ENCODE results near the gene BOD1L1.

BOD1L1 gene

DNA sequence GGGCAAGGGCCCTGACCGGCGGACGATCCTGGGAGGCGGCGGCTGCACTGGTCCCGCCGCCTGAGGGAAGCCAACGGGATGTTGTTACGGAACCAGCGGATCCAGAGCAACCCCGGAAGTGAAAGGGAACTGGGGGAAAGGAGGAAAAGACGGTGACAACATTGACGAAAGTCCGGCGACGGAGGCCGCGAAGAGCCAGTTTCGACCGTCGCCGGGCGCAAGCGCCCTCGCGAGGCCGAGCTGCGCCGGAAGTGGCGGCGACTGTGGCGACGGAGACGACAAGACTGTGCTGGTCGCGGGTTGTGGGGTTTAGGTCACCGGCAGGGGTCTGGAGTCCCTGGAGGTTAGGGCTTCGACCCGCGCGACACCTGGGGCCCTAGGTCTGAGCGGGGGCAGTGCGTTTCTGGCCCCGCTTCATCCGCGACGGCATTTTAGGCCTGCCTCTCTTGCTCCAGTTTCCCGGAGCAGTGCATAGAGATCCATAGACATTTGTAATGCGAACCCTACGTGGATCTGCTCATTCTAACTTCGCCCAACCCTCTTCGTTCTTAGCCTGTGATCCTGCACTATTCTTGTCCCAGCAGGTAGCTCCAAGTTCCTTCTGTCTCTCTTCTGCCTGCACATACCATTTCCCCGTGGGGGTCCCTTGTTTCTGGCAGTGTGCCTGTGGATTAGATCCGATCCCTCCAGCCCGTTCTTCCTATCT is at the start of gene BOD1L1:
TSS of gene BOD1L1 (minus strand) at position 120 of the 706 bp plus-strand sequence. CDS start 138 bp downstream, outside the sequence.
- Histone ChIP-seq H3K4me3 (peak within 1 kb of the TSS; percentile 97), H3K27ac (peak within 1 kb of the TSS; percentile 91 to 97)
- TF ChIP-seq, protein P1, sequence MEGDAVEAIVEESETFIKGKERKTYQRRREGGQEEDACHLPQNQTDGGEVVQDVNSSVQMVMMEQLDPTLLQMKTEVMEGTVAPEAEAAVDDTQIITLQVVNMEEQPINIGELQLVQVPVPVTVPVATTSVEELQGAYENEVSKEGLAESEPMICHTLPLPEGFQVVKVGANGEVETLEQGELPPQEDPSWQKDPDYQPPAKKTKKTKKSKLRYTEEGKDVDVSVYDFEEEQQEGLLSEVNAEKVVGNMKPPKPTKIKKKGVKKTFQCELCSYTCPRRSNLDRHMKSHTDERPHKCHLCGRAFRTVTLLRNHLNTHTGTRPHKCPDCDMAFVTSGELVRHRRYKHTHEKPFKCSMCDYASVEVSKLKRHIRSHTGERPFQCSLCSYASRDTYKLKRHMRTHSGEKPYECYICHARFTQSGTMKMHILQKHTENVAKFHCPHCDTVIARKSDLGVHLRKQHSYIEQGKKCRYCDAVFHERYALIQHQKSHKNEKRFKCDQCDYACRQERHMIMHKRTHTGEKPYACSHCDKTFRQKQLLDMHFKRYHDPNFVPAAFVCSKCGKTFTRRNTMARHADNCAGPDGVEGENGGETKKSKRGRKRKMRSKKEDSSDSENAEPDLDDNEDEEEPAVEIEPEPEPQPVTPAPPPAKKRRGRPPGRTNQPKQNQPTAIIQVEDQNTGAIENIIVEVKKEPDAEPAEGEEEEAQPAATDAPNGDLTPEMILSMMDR (IDR thresholded peaks at IDR 0.05): peak; percentile 16
- DNase-seq (ENCODE audit: low spot score): peak; percentile 91

GRCh38 chr4:13674971-13675370 is 47.4 kb upstream of the BOD1L1 start:
- TF ChIP-seq, protein P1 (IDR thresholded peaks at IDR 0.05): no peak
- no peak for DNase-seq (ENCODE audit: low spot score)
- H3K27ac ChIP-seq: no peak overlapping the region
- H3K4me3 ChIP-seq: no peak overlapping the region

DNA sequence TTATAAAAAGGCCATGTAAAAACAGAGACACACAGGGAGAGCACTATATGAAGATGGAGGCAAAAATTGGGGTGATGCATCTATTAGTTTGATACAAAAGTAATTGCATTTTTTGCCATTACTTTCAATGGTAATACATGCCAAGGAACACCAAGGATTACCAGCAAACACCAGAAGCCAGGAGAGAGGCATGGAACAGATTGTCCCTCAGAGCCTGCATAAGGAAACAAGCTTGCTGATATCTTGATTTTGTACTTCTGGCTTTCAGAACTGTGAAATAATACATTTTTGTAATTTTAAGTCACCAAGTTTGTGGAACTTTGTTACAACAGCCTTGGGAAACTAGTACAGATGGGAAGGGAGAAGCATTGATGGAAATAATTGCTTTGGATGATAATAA is 45.6 kb upstream of the BOD1L1 start:
- no peak overlapping the region for H3K4me3 ChIP-seq
- DNase-seq (ENCODE audit: low spot score): no peak
- TF ChIP-seq, protein P1 (IDR thresholded peaks at IDR 0.05): no peak
- H3K27ac ChIP-seq: no peak overlapping the region

DNA sequence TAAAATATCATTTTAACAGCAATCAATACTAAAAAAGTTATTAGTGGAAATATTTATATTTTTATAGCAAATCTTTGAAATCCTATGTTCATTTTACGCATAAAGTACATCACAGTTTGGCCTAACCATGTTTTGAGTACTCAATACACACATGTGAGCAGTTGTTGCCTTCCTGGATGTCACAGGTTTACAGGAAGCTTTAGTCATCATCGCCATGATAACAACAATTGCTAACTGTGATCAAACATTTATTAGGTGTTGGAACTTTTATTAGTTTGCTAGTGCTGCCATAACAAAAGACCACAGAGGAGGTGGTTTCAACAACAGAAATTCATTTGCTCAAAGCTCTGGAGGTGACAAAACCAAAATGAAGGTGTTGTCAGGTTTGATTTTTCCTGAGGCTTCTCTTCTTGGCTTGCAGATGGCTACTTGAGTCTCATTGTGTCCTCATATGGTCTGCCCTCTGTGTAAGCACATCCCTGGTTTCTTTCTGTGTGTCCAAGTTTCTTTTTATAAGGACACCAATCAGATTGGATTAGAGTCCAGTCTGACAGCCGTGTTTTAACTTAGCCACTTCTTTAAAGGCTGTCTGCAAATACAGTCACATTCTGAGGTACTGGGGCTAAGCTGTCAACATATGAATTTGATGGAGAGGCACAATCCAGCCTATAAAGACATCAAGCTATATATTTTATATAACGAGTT is 43.1 kb upstream of the BOD1L1 start:
- no peak for DNase-seq (ENCODE audit: low spot score)
- no peak overlapping the region for H3K4me3 ChIP-seq
- no peak overlapping the region for H3K27ac ChIP-seq
- TF ChIP-seq, protein P1 (IDR thresholded peaks at IDR 0.05): no peak

- TF ChIP-seq, protein P1 (IDR thresholded peaks at IDR 0.05): no peak
These were observed 38.5 kb upstream of the BOD1L1 start for GRCh38 chr4:13665701-13666660.

GRCh38 chr4:13659341-13660070 is 32.0 kb upstream of the BOD1L1 start:
- TF ChIP-seq, protein P1 (IDR thresholded peaks at IDR 0.05): no peak
- H3K27ac ChIP-seq: no peak overlapping the region
- no peak for DNase-seq (ENCODE audit: low spot score)
- no peak overlapping the region for H3K4me3 ChIP-seq

More at GRCh38 chr4:13665701-13666660, 38.5 kb upstream of the BOD1L1 start:
- Histone ChIP-seq H3K27ac (no peak overlapping the region), H3K4me3 (no peak overlapping the region)
- DNase-seq (ENCODE audit: low spot score): no peak
